Body of pancreas (tissue), 4 donors: Measurements from ENCODE around the gene LRRC59. TPM values are rescaled to one million over a fixed set of nuclear protein-coding genes. Genes with fewer than 3 reads are reported as not detected.

Source experiments
- ATAC-seq: fragments of 150-250 bp; one replicate; pipeline ENCODE4 v1.9.1; 2016
- DNase-seq, 4 donors: peaks; one replicate each; pipeline ENCODE4 v3.0.0-alpha.2; 2019
- H3K27ac ChIP-seq, 4 donors: fragments of 200-600 bp; sonication (generic); 1 replicate in 3 of 4; 2 replicates in 1 of 4; pipeline versions ENCODE4 v1.5.1 to v1.6.1; 2016 to 2019; ENCODE audit warnings: mild to moderate bottlenecking in 1 of 4, mixed read lengths in 1 of 4, moderate library complexity in 1 of 4
- H3K27me3 ChIP-seq, 2 donors: fragments of 200-600 bp; sonication (generic); one replicate each; pipeline ENCODE4 v1.6.0; 2016; ENCODE audit warnings: mild to moderate bottlenecking in 1 of 2
- H3K36me3 ChIP-seq, 2 donors: fragments of 200-600 bp; sonication (generic); replicated peaks in 1 of 2; 2 replicates each; pipeline ENCODE4 v1.5.1; 2016; ENCODE audit warnings: low read depth in 2 of 2; ENCODE audit not compliant: insufficient read depth in 1 of 2
- H3K4me1 ChIP-seq: fragments of 200-600 bp; sonication (generic); one replicate; pipeline ENCODE4 v1.6.0; 2016
- H3K4me3 ChIP-seq, 2 donors: fragments of 200-600 bp; sonication (generic); 1 replicate in 1 of 2; 2 replicates in 1 of 2; pipeline ENCODE4 v1.5.1; 2016 to 2019
- H3K9me3 ChIP-seq, 3 donors: fragments of 200-600 bp; sonication (generic); 1 replicate in 2 of 3; 2 replicates in 1 of 3; pipeline ENCODE4 v1.5.1; 2016
- CTCF ChIP-seq, 7 experiments: fragments of 450-650 bp in 4 of 7; fragments of 200-600 bp in 3 of 7; sonication (generic) in 3 of 7; IDR thresholded peaks; one replicate each; pipeline ENCODE4 v1.5.1; 2016 to 2019; ENCODE audit warnings: antibody characterized with exemption in 7 of 7
- POLR2A ChIP-seq, 3 donors: fragments of 450-650 bp; IDR thresholded peaks; one replicate each; pipeline ENCODE4 v1.6.1; 2016; ENCODE audit warnings: antibody characterized with exemption in 3 of 3, mild to moderate bottlenecking in 2 of 3
- WGBS, 2 donors: methylation state at CpG; one replicate each; pipeline ENCODE4 v1.1.5; 2017; 5-methylcytosine and 5-hydroxymethylcytosine counted together
- intact Hi-C: fragments of 100-400 bp; cut with DNase I; formaldehyde crosslinking; loops from one replicate; pipeline ENCODE4 v1.15.1; 2023
- total RNA-seq, 2 donors: library from RNA; depleted of rRNA; stranded (reverse); fragments of >200 nt; gene quantifications; one replicate each; pipeline ENCODE4 v1.1.0, GENCODE V29; 2016

LRRC59 gene
- total RNA-seq, 2 donors from 2014 or later = 70.8 to 113 TPM

GRCh38 chr17:50380369-50381259 is 16.7 kb downstream of the LRRC59 start:
- Histone ChIP-seq H3K9me3 (no peaks in the 10 kb centered on the region), H3K36me3 (peaks cover 28 to 33% of the 10 kb centered on the region in 2 donors), H3K4me3 (no peak overlapping the region), H3K27ac (no peak overlapping the region), H3K4me1 (no peaks in the 10 kb centered on the region), H3K27me3 (no peaks in the 10 kb centered on the region)
- peak in 2 of 7 experiments; percentile 5 to 20 for TF ChIP-seq CTCF (IDR thresholded peaks at IDR 0.05)
- peak in 1 of 3 donors; percentile 23 for TF ChIP-seq POLR2A (IDR thresholded peaks at IDR 0.05)
- intact Hi-C loops = no loop called here
- peak; percentile 27 for ATAC-seq
- WGBS, 2 donors = 81 to 85% methylated on average over 12 to 13 of the region's 13 CpGs
- no peak for DNase-seq

GRCh38 chr17:50379351-50380132 is 17.8 kb downstream of the LRRC59 start:
- H3K27ac ChIP-seq = no peak overlapping the region
- no peaks in the 10 kb centered on the region for H3K9me3 ChIP-seq
- 68 to 84% methylated on average over 6 of the region's 6 CpGs for WGBS, 2 donors
- TF ChIP-seq CTCF (IDR thresholded peaks at IDR 0.05) = no peak
- no peak for TF ChIP-seq POLR2A (IDR thresholded peaks at IDR 0.05)
- no peaks in the 10 kb centered on the region for H3K4me1 ChIP-seq
- intact Hi-C loops = no loop called here
- peaks cover 18 to 24% of the 10 kb centered on the region in 2 donors for H3K36me3 ChIP-seq
- DNase-seq (no peak), ATAC-seq (no peak)
- no peaks in the 10 kb centered on the region for H3K27me3 ChIP-seq
- no peak overlapping the region for H3K4me3 ChIP-seq

- intact Hi-C loops = no loop called here
- ATAC-seq (no peak), DNase-seq (no peak)
- Histone ChIP-seq H3K36me3 (no peaks in the 10 kb centered on the region), H3K27me3 (no peaks in the 10 kb centered on the region), H3K27ac (no peak overlapping the region), H3K4me3 (no peak overlapping the region), H3K4me1 (peaks cover 20% of the 10 kb centered on the region), H3K9me3 (no peaks in the 10 kb centered on the region)
- WGBS, 2 donors = 67% methylated on average over 5 of the region's 5 CpGs
- TF ChIP-seq POLR2A (IDR thresholded peaks at IDR 0.05) (no peak), CTCF (IDR thresholded peaks at IDR 0.05) (no peak)
These were observed 21.3 kb downstream of the LRRC59 start for GRCh38 chr17:50375858-50376538.

GRCh38 chr17:50373705-50374104 is 23.6 kb downstream of the LRRC59 start:
- ATAC-seq (no peak), DNase-seq (no peak)
- peaks cover 20% of the 10 kb centered on the region for H3K4me1 ChIP-seq
- TF ChIP-seq POLR2A (IDR thresholded peaks at IDR 0.05) (no peak), CTCF (IDR thresholded peaks at IDR 0.05) (no peak)
- H3K4me3 ChIP-seq = no peak overlapping the region
- peaks cover 10 to 11% of the 10 kb centered on the region in 2 donors for H3K36me3 ChIP-seq
- no peaks in the 10 kb centered on the region for H3K27me3 ChIP-seq
- 70 to 81% methylated on average over 2 of the region's 2 CpGs for WGBS, 2 donors
- no peak overlapping the region for H3K27ac ChIP-seq
- intact Hi-C loops = no loop called here
- H3K9me3 ChIP-seq = no peaks in the 10 kb centered on the region
